RWPE2 (cell line): ENCODE results near the gene DNMT3A.

Experiments used
- ATAC-seq: fragments of 200-7000 bp; cut with Tn5 transposase; 3 replicates; pipeline ENCODE4 v1.9.1; 2021; ENCODE audit warnings: low read depth
- DNase-seq: peaks from one replicate; pipeline ENCODE4 v3.0.0-alpha.2; 2020; ENCODE audit warnings: low spot score
- H3K27ac ChIP-seq: fragments of 450-650 bp; 2 replicates; pipeline ENCODE4 v1.5.1; 2017; ENCODE audit warnings: mild to moderate bottlenecking; ENCODE audit not compliant: poor library complexity, severe bottlenecking
- H3K27me3 ChIP-seq: fragments of 250-450 bp; sonication (Bioruptor Pico); 2 replicates; pipeline ENCODE4 v1.5.1; 2021; ENCODE audit warnings: mild to moderate bottlenecking, moderate library complexity; ENCODE audit not compliant: insufficient read depth, poor library complexity, severe bottlenecking
- H3K36me3 ChIP-seq: fragments of 250-450 bp; sonication (Bioruptor Pico); 2 replicates; pipeline ENCODE4 v1.5.1; 2020; ENCODE audit warnings: low read depth, mild to moderate bottlenecking, moderate library complexity
- H3K4me1 ChIP-seq: fragments of 250-450 bp; sonication (Bioruptor Pico); 2 replicates; pipeline ENCODE4 v1.5.1; 2021; ENCODE audit warnings: mild to moderate bottlenecking, moderate library complexity; ENCODE audit not compliant: insufficient read depth, poor library complexity, severe bottlenecking
- H3K4me3 ChIP-seq: fragments of 250-450 bp; sonication (Bioruptor Pico); 2 replicates; pipeline ENCODE4 v1.5.1; 2021; ENCODE audit warnings: mild to moderate bottlenecking, moderate library complexity; ENCODE audit not compliant: severe bottlenecking
- H3K9me3 ChIP-seq: fragments of 250-450 bp; sonication (Bioruptor Pico); 2 replicates; pipeline ENCODE4 v1.5.1; 2021; ENCODE audit warnings: mild to moderate bottlenecking, moderate library complexity; ENCODE audit not compliant: severe bottlenecking
- CTCF ChIP-seq: fragments of 450-650 bp; IDR thresholded peaks from one replicate; pipeline ENCODE4 v1.5.1; 2017; ENCODE audit warnings: mild to moderate bottlenecking, moderate library complexity; ENCODE audit not compliant: poor library complexity, severe bottlenecking

DNMT3A gene

GRCh38 chr2:25259737-25260124, 82.0 kb downstream of the DNMT3A start:
- no peaks in the 10 kb centered on the region for H3K36me3 ChIP-seq
- no peaks in the 10 kb centered on the region for H3K4me1 ChIP-seq
- H3K4me3 ChIP-seq = no peak overlapping the region
- no peak overlapping the region for H3K27ac ChIP-seq
- no peak for TF ChIP-seq CTCF
- H3K27me3 ChIP-seq = no peaks in the 10 kb centered on the region
- ATAC-seq (no peak), DNase-seq (no peak)
- H3K9me3 ChIP-seq = no peaks in the 10 kb centered on the region

DNA sequence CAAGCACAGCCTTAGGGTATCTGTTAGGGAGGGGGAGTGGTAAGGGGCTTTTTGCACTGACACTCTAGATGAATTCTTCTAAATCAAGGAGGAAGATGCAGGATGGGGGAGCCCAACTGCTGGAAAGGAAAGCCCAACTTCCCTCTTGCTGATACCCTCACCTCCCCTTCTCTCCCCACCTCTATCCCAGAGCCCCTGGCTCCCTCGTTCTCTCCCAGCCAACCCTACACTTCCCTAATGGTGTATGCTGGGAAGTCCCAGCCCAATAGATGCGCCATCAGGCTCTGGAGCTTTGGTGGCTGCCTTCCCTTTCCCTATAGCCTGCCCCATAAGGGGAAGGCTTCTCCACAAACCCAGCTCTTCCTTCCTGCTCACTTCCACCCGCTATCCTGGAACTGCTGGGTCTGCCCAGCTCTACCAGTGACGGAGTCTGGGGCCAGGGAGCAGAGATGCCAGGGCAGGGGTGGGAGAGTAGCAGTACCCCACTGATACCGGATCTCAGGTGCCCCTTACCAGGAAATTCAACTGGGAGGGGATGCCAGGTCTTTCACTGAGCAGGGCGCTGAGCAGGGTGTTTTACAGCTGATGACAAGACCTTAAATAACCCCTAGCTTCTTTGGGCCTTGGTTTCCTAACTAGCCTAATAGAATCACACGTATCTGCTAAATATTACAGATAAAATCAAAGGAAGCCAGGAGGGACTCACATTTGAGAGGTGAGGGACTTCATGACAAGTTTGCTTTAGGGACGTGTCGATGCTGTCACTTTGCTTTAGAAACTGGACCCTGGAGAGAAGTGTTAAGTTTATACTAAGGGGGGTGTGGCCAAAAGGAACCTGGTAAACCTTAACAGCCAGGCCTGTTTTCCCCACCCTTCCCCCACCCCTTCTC, 82.6 kb downstream of the DNMT3A start:
- Histone ChIP-seq H3K27ac (no peak overlapping the region), H3K4me3 (no peak overlapping the region), H3K27me3 (no peaks in the 10 kb centered on the region), H3K36me3 (no peaks in the 10 kb centered on the region), H3K9me3 (no peaks in the 10 kb centered on the region), H3K4me1 (no peaks in the 10 kb centered on the region)
- DNase-seq = no peak
- ATAC-seq = no peak
- TF ChIP-seq CTCF = no peak

DNA sequence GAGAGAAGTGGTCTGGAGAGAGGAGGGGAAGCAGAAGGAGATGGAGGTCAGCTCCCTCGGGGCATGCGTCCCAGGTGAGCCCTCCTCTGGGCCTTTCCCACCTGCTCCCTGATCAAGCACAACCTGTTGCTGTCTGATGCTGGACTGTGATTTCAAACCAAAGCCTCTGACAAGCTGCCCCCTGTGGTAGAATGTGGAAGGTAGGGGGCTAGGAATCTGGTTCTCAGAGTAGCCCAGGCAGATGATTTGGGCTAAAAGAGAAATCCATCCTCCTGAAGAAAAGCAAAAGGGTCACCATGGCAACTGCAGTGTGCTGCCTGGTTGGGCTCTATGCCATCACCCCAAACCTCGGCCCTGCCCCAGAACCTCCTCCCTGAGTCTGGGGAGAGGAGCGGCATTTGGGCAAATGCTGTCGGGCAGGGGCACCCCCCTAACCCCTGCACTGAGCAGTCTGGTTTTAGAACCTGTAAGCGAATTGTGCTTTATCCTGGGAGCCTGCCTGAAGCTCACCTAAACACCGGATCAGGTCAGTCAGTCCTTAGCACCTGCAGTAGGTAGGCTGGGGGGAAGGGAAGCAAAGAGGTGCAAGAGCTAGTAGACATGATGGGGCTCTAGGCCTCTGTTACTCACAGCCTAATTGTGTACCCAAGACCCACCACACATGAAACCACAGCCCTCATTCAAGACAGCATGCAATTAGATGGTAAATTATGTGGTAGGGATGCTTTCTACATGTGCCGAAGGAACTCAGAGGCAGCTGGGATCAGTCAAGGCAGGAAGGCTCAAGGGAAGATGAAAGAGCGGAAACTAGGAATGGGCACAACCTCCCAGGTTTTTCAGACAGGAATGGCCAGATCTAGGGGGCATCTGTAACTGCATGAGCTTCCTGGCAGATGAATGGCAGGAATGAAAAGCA, 83.5 kb downstream of the DNMT3A start:
- Histone ChIP-seq H3K4me1 (no peaks in the 10 kb centered on the region), H3K27me3 (no peaks in the 10 kb centered on the region), H3K4me3 (no peak overlapping the region), H3K36me3 (no peaks in the 10 kb centered on the region), H3K9me3 (no peaks in the 10 kb centered on the region), H3K27ac (no peak overlapping the region)
- ATAC-seq (no peak; the same call in 2 of the 3 replicates), DNase-seq (no peak)
- no peak for TF ChIP-seq CTCF

DNA sequence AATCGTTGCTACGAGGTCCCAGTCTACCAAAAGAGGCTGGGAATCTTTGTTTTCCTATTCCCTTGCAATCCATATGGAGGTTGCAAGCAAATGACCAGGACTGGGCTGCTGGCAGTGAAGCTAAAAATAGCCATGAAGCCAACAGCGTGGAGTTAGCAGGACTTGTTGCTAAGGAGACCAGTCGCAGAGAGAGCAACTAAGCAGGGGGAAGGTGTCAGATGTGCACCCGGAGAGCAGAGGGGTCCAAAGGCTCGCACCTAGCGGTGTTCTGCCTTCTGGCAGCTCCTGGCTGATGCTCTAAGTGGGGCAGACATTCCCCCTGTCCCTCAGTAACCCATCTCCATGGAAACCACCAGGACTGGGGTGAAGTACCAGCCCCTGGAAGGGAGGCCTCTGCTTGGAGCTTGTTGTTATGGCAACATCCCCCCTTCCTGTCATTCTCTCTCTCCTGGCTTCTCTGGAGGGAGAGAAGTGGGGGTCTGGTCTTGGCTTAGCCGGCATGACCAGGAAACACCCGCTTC, 84.6 kb downstream of the DNMT3A start:
- no peak for ATAC-seq
- Histone ChIP-seq H3K27me3 (no peaks in the 10 kb centered on the region), H3K4me3 (no peak overlapping the region), H3K9me3 (no peaks in the 10 kb centered on the region), H3K4me1 (no peaks in the 10 kb centered on the region), H3K36me3 (no peaks in the 10 kb centered on the region), H3K27ac (no peak overlapping the region)
- no peak for TF ChIP-seq CTCF
- no peak for DNase-seq
